Measurements from ENCODE around the gene RGS16.

DNA sequence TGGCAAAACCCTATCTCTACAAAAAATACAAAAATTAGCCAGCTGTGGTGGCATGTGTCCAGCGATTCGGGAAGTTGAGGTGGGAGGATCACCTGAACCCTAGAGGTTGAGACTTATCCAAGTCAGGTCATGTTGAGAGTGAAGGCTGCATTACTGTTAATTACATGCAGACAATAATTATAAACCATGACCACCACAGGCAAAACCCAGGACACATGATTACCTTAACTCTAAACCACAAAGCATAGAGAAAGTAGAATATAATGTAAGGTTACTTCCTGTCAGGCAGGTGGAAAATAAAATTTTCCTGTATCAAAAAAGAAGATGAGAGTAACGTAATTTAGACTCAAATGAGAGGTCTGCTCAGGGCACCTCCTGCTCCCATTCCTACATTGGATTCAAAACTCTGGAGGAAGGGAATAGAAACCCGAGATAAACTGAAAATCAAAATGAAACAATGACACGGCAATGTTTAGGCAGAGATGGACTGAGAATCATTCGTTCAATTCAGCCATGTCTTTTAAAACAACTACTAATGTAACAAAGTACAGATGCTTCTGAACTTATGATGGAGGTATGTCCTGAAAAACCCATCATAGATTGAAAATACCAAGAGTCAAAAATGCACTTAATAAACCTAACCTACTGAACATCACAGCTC, 46.6 kb upstream of the RGS16 start:
- TF ChIP-seq EZH2 (IDR thresholded peaks at IDR 0.05; ENCODE audit: insufficient read depth, poor library complexity, severe bottlenecking) (no peak), EZH2phosphoT487 (IDR thresholded peaks at IDR 0.05; ENCODE audit: insufficient read depth, low read depth) (no peak)
